ENCODE data around the gene SIX4.

Gene SIX4

DNA sequence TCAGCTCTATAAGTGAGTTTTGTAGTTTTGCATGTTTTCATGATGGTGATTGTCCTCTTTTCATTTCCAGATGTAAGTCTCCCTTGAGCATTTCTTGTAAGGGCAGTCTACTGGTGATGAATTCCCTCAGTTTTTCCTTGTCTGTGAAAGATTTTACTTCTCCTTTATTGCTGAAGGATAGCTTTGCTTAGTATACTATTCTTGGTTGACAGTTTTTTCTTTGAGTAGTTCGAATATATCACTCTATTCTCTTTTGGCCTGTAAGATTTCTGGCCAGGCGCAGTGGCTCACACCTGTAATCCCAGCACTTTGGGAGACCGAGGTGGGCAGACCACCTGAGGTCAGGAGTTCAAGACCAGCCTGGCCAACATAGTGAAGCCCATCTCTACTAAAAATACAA is 23.6 kb downstream of the SIX4 start:
- no peak for TF ChIP-seq ZNF8 (CRISPR knock-in tag; IDR thresholded peaks at IDR 0.05)
- no peak for TF ChIP-seq GLIS3 (CRISPR knock-in tag; IDR thresholded peaks at IDR 0.05)
- TF ChIP-seq, protein P1, sequence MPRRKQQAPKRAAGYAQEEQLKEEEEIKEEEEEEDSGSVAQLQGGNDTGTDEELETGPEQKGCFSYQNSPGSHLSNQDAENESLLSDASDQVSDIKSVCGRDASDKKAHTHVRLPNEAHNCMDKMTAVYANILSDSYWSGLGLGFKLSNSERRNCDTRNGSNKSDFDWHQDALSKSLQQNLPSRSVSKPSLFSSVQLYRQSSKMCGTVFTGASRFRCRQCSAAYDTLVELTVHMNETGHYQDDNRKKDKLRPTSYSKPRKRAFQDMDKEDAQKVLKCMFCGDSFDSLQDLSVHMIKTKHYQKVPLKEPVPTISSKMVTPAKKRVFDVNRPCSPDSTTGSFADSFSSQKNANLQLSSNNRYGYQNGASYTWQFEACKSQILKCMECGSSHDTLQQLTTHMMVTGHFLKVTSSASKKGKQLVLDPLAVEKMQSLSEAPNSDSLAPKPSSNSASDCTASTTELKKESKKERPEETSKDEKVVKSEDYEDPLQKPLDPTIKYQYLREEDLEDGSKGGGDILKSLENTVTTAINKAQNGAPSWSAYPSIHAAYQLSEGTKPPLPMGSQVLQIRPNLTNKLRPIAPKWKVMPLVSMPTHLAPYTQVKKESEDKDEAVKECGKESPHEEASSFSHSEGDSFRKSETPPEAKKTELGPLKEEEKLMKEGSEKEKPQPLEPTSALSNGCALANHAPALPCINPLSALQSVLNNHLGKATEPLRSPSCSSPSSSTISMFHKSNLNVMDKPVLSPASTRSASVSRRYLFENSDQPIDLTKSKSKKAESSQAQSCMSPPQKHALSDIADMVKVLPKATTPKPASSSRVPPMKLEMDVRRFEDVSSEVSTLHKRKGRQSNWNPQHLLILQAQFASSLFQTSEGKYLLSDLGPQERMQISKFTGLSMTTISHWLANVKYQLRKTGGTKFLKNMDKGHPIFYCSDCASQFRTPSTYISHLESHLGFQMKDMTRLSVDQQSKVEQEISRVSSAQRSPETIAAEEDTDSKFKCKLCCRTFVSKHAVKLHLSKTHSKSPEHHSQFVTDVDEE (CRISPR knock-in tag; IDR thresholded peaks at IDR 0.05), result no peak
- TF ChIP-seq TCF4 (CRISPR knock-in tag; IDR thresholded peaks at IDR 0.05; ENCODE audit: borderline replicate concordance), result no peak
- no peak for TF ChIP-seq ARNTL (CRISPR knock-in tag; IDR thresholded peaks at IDR 0.05; ENCODE audit: borderline replicate concordance, low read depth)
- no peak for TF ChIP-seq SNAI2 (CRISPR knock-in tag; IDR thresholded peaks at IDR 0.05)
- TF ChIP-seq, protein P2, sequence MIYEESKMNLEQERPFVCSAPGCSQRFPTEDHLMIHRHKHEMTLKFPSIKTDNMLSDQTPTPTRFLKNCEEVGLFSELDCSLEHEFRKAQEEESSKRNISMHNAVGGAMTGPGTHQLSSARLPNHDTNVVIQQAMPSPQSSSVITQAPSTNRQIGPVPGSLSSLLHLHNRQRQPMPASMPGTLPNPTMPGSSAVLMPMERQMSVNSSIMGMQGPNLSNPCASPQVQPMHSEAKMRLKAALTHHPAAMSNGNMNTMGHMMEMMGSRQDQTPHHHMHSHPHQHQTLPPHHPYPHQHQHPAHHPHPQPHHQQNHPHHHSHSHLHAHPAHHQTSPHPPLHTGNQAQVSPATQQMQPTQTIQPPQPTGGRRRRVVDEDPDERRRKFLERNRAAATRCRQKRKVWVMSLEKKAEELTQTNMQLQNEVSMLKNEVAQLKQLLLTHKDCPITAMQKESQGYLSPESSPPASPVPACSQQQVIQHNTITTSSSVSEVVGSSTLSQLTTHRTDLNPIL (CRISPR knock-in tag; IDR thresholded peaks at IDR 0.05; ENCODE audit: low read depth), result no peak
- TF ChIP-seq ESRRG (CRISPR knock-in tag; IDR thresholded peaks at IDR 0.05), result no peak
- no peak for TF ChIP-seq PPARA (CRISPR knock-in tag; IDR thresholded peaks at IDR 0.05; ENCODE audit: borderline replicate concordance)
- TF ChIP-seq BACH2 (CRISPR knock-in tag; IDR thresholded peaks at IDR 0.05; ENCODE audit: borderline replicate concordance), result no peak
- no peak for TF ChIP-seq CSDC2 (CRISPR knock-in tag; IDR thresholded peaks at IDR 0.05)
- no peak for TF ChIP-seq ISL1 (CRISPR knock-in tag; IDR thresholded peaks at IDR 0.05)
- TF ChIP-seq ZC3H10 (CRISPR knock-in tag; IDR thresholded peaks at IDR 0.05), result no peak
- no peak for ATAC-seq

DNA sequence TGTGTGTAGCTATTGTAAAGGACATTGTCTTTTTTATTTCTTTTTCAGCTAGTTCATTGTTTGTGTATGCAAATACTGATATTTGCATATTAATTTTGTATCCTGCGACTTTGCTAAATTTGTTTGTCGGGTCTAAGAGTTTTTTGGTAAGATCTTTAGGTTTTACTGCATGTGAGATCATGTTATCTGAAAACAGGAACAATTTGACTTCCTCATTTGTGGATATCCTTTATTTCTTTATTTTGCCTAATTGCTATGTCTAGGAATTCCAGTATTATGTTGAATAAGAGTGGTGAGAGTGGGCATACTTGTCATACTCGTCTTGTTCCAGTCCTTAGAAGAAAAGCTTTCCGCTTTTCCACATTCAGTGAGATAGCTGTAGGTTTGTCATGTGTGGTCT is 28.8 kb downstream of the SIX4 start:
- ATAC-seq, result no peak

DNA sequence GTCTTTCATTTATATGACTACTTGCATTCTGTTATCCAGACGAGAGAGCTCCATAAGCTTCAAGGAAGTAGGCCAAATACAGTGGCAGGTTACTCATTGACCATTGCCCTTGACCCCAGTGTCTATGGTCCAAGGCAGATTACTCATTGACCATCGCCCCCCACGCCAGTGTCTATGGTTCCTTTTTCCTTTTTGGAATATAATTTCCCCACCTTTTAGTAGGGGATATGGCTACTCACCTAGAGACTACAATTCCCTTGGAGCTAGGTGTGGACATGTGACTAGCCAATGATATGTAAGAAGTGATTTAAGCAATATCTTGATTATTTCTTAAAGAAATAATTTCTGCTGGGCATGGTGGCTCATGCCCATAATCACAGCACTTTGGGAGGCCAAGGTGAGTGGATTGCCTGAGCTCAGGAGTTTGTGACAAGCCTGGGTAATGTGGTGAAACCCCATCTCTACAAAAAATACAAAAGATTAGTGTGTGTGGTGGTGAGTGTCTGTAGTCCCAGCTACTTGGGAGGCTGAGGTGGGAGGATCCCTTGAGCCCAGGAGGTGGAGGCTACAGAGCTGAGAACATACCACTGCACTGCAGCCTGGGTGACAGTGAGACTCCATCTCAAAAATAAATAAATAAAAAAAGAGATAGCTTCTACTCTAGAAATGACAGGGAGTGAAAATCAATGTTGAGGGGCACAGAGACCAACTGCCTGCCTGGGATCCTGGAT is 32.6 kb downstream of the SIX4 start:
- ATAC-seq, result no peak
- TF ChIP-seq TCF4 (CRISPR knock-in tag; IDR thresholded peaks at IDR 0.05; ENCODE audit: borderline replicate concordance) (no peak), OSR1 (CRISPR knock-in tag; IDR thresholded peaks at IDR 0.05) (no peak), ISL1 (CRISPR knock-in tag; IDR thresholded peaks at IDR 0.05) (no peak), ZNF565 (CRISPR knock-in tag; conservative IDR thresholded peaks at IDR 0.05; ENCODE audit: low read depth) (no peak), ZFP30 (CRISPR knock-in tag; IDR thresholded peaks at IDR 0.05) (no peak), CSDC2 (CRISPR knock-in tag; IDR thresholded peaks at IDR 0.05) (no peak), ZNF70 (CRISPR knock-in tag; IDR thresholded peaks at IDR 0.05) (no peak), GLIS3 (CRISPR knock-in tag; IDR thresholded peaks at IDR 0.05) (no peak), BACH2 (CRISPR knock-in tag; IDR thresholded peaks at IDR 0.05; ENCODE audit: borderline replicate concordance) (no peak), TOX (CRISPR knock-in tag; IDR thresholded peaks at IDR 0.05; ENCODE audit: borderline replicate concordance) (no peak)
- TF ChIP-seq, protein P3, sequence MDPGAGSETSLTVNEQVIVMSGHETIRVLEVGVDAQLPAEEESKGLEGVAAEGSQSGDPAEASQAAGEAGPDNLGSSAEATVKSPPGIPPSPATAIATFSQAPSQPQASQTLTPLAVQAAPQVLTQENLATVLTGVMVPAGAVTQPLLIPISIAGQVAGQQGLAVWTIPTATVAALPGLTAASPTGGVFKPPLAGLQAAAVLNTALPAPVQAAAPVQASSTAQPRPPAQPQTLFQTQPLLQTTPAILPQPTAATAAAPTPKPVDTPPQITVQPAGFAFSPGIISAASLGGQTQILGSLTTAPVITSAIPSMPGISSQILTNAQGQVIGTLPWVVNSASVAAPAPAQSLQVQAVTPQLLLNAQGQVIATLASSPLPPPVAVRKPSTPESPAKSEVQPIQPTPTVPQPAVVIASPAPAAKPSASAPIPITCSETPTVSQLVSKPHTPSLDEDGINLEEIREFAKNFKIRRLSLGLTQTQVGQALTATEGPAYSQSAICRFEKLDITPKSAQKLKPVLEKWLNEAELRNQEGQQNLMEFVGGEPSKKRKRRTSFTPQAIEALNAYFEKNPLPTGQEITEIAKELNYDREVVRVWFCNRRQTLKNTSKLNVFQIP (CRISPR knock-in tag; IDR thresholded peaks at IDR 0.05; ENCODE audit: borderline replicate concordance, low read depth), result no peak
- TF ChIP-seq, protein P4, sequence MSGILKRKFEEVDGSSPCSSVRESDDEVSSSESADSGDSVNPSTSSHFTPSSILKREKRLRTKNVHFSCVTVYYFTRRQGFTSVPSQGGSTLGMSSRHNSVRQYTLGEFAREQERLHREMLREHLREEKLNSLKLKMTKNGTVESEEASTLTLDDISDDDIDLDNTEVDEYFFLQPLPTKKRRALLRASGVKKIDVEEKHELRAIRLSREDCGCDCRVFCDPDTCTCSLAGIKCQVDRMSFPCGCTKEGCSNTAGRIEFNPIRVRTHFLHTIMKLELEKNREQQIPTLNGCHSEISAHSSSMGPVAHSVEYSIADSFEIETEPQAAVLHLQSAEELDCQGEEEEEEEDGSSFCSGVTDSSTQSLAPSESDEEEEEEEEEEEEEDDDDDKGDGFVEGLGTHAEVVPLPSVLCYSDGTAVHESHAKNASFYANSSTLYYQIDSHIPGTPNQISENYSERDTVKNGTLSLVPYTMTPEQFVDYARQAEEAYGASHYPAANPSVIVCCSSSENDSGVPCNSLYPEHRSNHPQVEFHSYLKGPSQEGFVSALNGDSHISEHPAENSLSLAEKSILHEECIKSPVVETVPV (CRISPR knock-in tag; IDR thresholded peaks at IDR 0.05), result no peak

More for the DNA sequence above, 28.8 kb downstream of the SIX4 start:
- no peak for TF ChIP-seq ISL1 (CRISPR knock-in tag; IDR thresholded peaks at IDR 0.05)
- TF ChIP-seq, protein P5, sequence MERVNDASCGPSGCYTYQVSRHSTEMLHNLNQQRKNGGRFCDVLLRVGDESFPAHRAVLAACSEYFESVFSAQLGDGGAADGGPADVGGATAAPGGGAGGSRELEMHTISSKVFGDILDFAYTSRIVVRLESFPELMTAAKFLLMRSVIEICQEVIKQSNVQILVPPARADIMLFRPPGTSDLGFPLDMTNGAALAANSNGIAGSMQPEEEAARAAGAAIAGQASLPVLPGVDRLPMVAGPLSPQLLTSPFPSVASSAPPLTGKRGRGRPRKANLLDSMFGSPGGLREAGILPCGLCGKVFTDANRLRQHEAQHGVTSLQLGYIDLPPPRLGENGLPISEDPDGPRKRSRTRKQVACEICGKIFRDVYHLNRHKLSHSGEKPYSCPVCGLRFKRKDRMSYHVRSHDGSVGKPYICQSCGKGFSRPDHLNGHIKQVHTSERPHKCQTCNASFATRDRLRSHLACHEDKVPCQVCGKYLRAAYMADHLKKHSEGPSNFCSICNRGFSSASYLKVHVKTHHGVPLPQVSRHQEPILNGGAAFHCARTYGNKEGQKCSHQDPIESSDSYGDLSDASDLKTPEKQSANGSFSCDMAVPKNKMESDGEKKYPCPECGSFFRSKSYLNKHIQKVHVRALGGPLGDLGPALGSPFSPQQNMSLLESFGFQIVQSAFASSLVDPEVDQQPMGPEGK (CRISPR knock-in tag; IDR thresholded peaks at IDR 0.05; ENCODE audit: borderline replicate concordance), result no peak
- TF ChIP-seq ZNF70 (CRISPR knock-in tag; IDR thresholded peaks at IDR 0.05), result no peak
- TF ChIP-seq, protein P1 (CRISPR knock-in tag; IDR thresholded peaks at IDR 0.05), result no peak
- TF ChIP-seq GLIS3 (CRISPR knock-in tag; IDR thresholded peaks at IDR 0.05), result no peak
- no peak for TF ChIP-seq ZNF565 (CRISPR knock-in tag; conservative IDR thresholded peaks at IDR 0.05; ENCODE audit: low read depth)
- TF ChIP-seq ARNTL (CRISPR knock-in tag; IDR thresholded peaks at IDR 0.05; ENCODE audit: borderline replicate concordance, low read depth), result no peak
- TF ChIP-seq TCF4 (CRISPR knock-in tag; IDR thresholded peaks at IDR 0.05; ENCODE audit: borderline replicate concordance), result no peak
- no peak for TF ChIP-seq CSDC2 (CRISPR knock-in tag; IDR thresholded peaks at IDR 0.05)
